SU-DHL-6 (cell line): ENCODE data around the gene RAD51B.

ENCODE experiments used
- H2AFZ ChIP-seq: fragments of 200-600 bp; sonication (generic); 2 replicates; pipeline ENCODE4 v1.6.1; 2014; ENCODE audit warnings: low read depth, mild to moderate bottlenecking, moderate library complexity, mixed read lengths, antibody characterized with exemption, low read length; ENCODE audit not compliant: severe bottlenecking
- H3F3A ChIP-seq: fragments of 200-600 bp; shearing (Covaris generic); 2 replicates; pipeline ENCODE4 v1.6.0; 2016; ENCODE audit warnings: antibody characterized with exemption, mild to moderate bottlenecking; ENCODE audit not compliant: insufficient read depth
- H3K27ac ChIP-seq: fragments of 200-600 bp; sonication (generic); 2 replicates; pipeline ENCODE4 v1.5.1; 2016; ENCODE audit warnings: low read depth, mild to moderate bottlenecking, low read length, moderate library complexity, mixed read lengths
- H3K27me3 ChIP-seq: fragments of 200-600 bp; sonication (generic), shearing (Covaris generic); 2 replicates; pipeline ENCODE4 v1.6.0; 2014; ENCODE audit warnings: mild to moderate bottlenecking, low read length
- H3K36me3 ChIP-seq: fragments of 200-600 bp; sonication (generic); 2 replicates; pipeline ENCODE4 v1.6.1; 2014; ENCODE audit warnings: mild to moderate bottlenecking, low read length, mixed read lengths
- H3K4me2 ChIP-seq: fragments of 300-600, 200-600 bp; shearing (Covaris generic), sonication (generic); 2 replicates; pipeline ENCODE4 v1.6.0; 2014; ENCODE audit warnings: low read length, low read depth, mild to moderate bottlenecking; ENCODE audit not compliant: poor library complexity, severe bottlenecking
- H3K4me3 ChIP-seq: fragments of 200-600 bp; sonication (generic); 2 replicates; pipeline ENCODE4 v1.5.1; 2014; ENCODE audit warnings: antibody characterized with exemption, low read length, mild to moderate bottlenecking, mixed read lengths; ENCODE audit not compliant: insufficient read depth, poor library complexity, severe bottlenecking
- H3K79me2 ChIP-seq: fragments of 200-600 bp; sonication (generic); 2 replicates; pipeline ENCODE4 v1.6.1; 2014; ENCODE audit warnings: mild to moderate bottlenecking, low read length, moderate library complexity; ENCODE audit not compliant: insufficient read depth
- H3K9ac ChIP-seq: fragments of 200-600 bp; sonication (generic); 2 replicates; pipeline ENCODE4 v1.7.0; 2014; ENCODE audit warnings: mild to moderate bottlenecking, low read length
- H3K9me2 ChIP-seq: fragments of 200-600 bp; sonication (generic); replicated peaks from 2 replicates; pipeline ENCODE4 v1.6.1; 2014; ENCODE audit warnings: low read length; ENCODE audit not compliant: insufficient read depth
- H3K9me3 ChIP-seq: fragments of 200-600 bp; sonication (generic); 2 replicates; pipeline ENCODE4 v1.6.1; 2014; ENCODE audit warnings: low read length, mixed read lengths; ENCODE audit not compliant: insufficient read depth
- H4K20me1 ChIP-seq: fragments of 200-600 bp; sonication (generic); 2 replicates; pipeline ENCODE4 v1.6.1; 2014; ENCODE audit warnings: low read depth, mild to moderate bottlenecking, antibody characterized with exemption, low read length, moderate library complexity, mixed read lengths
- CTCF ChIP-seq: fragments of 200-600 bp; sonication (generic); IDR thresholded peaks from one replicate; pipeline ENCODE4 v1.5.1; 2017; ENCODE audit warnings: antibody characterized with exemption, mild to moderate bottlenecking, low read length, moderate library complexity; ENCODE audit not compliant: insufficient read depth, poor library complexity, severe bottlenecking
- EZH2phosphoT487 ChIP-seq: fragments of 200-600 bp; sonication (generic), shearing (Covaris generic); conservative IDR thresholded peaks from 2 replicates; pipeline ENCODE4 v1.6.1; 2018; ENCODE audit warnings: mild to moderate bottlenecking, antibody characterized with exemption, low read length, moderate library complexity, mixed read lengths

Gene RAD51B

GRCh38 chr14:68075382-68076029 lies 255.9 kb downstream of the RAD51B start:
- H3F3A ChIP-seq = no peaks in the 10 kb centered on the region
- H3K27me3 ChIP-seq = no peaks in the 10 kb centered on the region
- H3K4me2 ChIP-seq = no peak overlapping the region
- no peak overlapping the region for H2AFZ ChIP-seq
- no peaks in the 10 kb centered on the region for H3K36me3 ChIP-seq
- H3K9me3 ChIP-seq = peaks cover 13% of the 10 kb centered on the region; the same call in 1 of the 2 replicates
- no peaks in the 10 kb centered on the region for H3K9me2 ChIP-seq
- TF ChIP-seq EZH2phosphoT487 (no peak), CTCF (no peak)
- H3K9ac ChIP-seq = no peak overlapping the region
- H3K27ac ChIP-seq = no peak overlapping the region
- H3K4me3 ChIP-seq = no peak overlapping the region
- H3K79me2 ChIP-seq = no peaks in the 10 kb centered on the region
- H4K20me1 ChIP-seq = no peaks in the 10 kb centered on the region

GRCh38 chr14:68076451-68076850 lies 256.9 kb downstream of the RAD51B start:
- H3K9me2 ChIP-seq = no peaks in the 10 kb centered on the region
- H3K9me3 ChIP-seq = peaks cover 13% of the 10 kb centered on the region; the same call in 1 of the 2 replicates
- no peak overlapping the region for H3K4me3 ChIP-seq
- H3K9ac ChIP-seq = no peak overlapping the region
- TF ChIP-seq EZH2phosphoT487 (no peak), CTCF (no peak)
- no peak overlapping the region for H3K4me2 ChIP-seq
- H4K20me1 ChIP-seq = no peaks in the 10 kb centered on the region
- H2AFZ ChIP-seq = no peak overlapping the region
- H3K27ac ChIP-seq = no peak overlapping the region
- H3K79me2 ChIP-seq = no peaks in the 10 kb centered on the region
- H3K36me3 ChIP-seq = no peaks in the 10 kb centered on the region
- no peaks in the 10 kb centered on the region for H3K27me3 ChIP-seq
- H3F3A ChIP-seq = no peaks in the 10 kb centered on the region

- Histone ChIP-seq H4K20me1 (no peaks in the 10 kb centered on the region), H3K9me2 (no peaks in the 10 kb centered on the region), H3K27ac (no peak overlapping the region), H3K27me3 (no peaks in the 10 kb centered on the region), H3K79me2 (no peaks in the 10 kb centered on the region), H3K4me2 (no peak overlapping the region), H3K9me3 (no peaks in the 10 kb centered on the region), H3F3A (no peaks in the 10 kb centered on the region), H3K4me3 (no peak overlapping the region), H3K9ac (no peak overlapping the region), H2AFZ (no peak overlapping the region), H3K36me3 (no peaks in the 10 kb centered on the region)
- TF ChIP-seq CTCF = no peak
- TF ChIP-seq EZH2phosphoT487 = no peak
Observed at GRCh38 chr14:68079941-68080697, 260.5 kb downstream of the RAD51B start.
